H1 (cell line): Measurements from ENCODE around the gene ABL1. TPM values are rescaled to one million over a fixed set of nuclear protein-coding genes. Genes with fewer than 3 reads are reported as not detected.
A peak's percentile ranks its signal among the peaks of the same experiment; 100 is the strongest.

Source experiments
- CTCF ChIA-PET: fragments of 300-600 bp; sonication (Branson Sonifier 250); formaldehyde crosslinking; loops from one replicate; lab custom pipeline; 2021; ENCODE audit not compliant: partially characterized antibody; lab: Charles Lee
- POLR2A ChIA-PET: fragments of 300-600 bp; sonication (Branson Sonifier 250); formaldehyde crosslinking; loops from one replicate; lab custom pipeline; 2021; ENCODE audit warnings: inconsistent platforms; ENCODE audit not compliant: partially characterized antibody; lab: Charles Lee
- DNase-seq, 2 experiments: peaks; one replicate each; pipeline versions ENCODE4 v3.0.0 to v3.0.0-alpha.2; 2010 to 2022; ENCODE audit warnings: low spot score in 2 of 2, low read depth in 1 of 2, mixed read lengths in 1 of 2
- FAIRE-seq: peaks from 2 replicates; lab custom pipeline; 2011; peaks lifted over from hg19 to GRCh38; lab: Jason Lieb, UNC
- H2AFZ ChIP-seq: 2 replicates; pipeline ENCODE4 v1.8.1; 2012; ENCODE audit warnings: low read length, inconsistent platforms
- H2AK5ac ChIP-seq: 2 replicates; pipeline ENCODE4 v1.6.1; 2013; ENCODE audit warnings: low read depth, low read length
- H2BK120ac ChIP-seq: replicated peaks from 2 replicates; pipeline ENCODE3; 2013; ENCODE audit warnings: low read depth, low read length, inconsistent platforms
- H2BK12ac ChIP-seq: 2 replicates; pipeline ENCODE4 v1.6.1; 2013; ENCODE audit warnings: low read depth, low read length
- H2BK15ac ChIP-seq: 2 replicates; pipeline ENCODE4 v1.6.1; 2013; ENCODE audit warnings: low read length
- H2BK20ac ChIP-seq: 2 replicates; pipeline ENCODE4 v1.6.1; 2013; ENCODE audit warnings: low read length
- H2BK5ac ChIP-seq: 2 replicates; pipeline ENCODE4 v1.6.1; 2013; ENCODE audit warnings: low read depth, low read length
- H3K14ac ChIP-seq: 2 replicates; pipeline ENCODE4 v1.6.1; 2013; ENCODE audit warnings: inconsistent platforms; ENCODE audit not compliant: insufficient read length
- H3K18ac ChIP-seq: 2 replicates; pipeline ENCODE4 v1.6.1; 2013; ENCODE audit warnings: low read length; ENCODE audit errors: extremely low read depth
- H3K23ac ChIP-seq: 2 replicates; pipeline ENCODE4 v1.6.1; 2013; ENCODE audit warnings: inconsistent platforms; ENCODE audit not compliant: insufficient read length
- H3K23me2 ChIP-seq: 2 replicates; pipeline ENCODE4 v1.6.1; 2013; ENCODE audit warnings: low read depth, low read length
- H3K27ac ChIP-seq: 2 replicates; pipeline ENCODE4 v1.6.1; 2011; ENCODE audit warnings: low read depth, low read length, inconsistent platforms
- H3K27me3 ChIP-seq, 4 experiments: replicated peaks in 1 of 4; 1 replicate in 1 of 4; 2 replicates in 3 of 4; pipeline versions ENCODE4 v1.6.1 to v1.8.1; 2011 to 2013; ENCODE audit warnings: low read length in 3 of 4, mild to moderate bottlenecking in 3 of 4, inconsistent platforms in 2 of 4, mixed read lengths in 2 of 4, moderate library complexity in 1 of 4; ENCODE audit not compliant: control insufficient read depth in 3 of 4, insufficient read depth in 3 of 4; ENCODE audit errors: extremely low read depth in 1 of 4
- H3K36me3 ChIP-seq, 4 experiments: 2 replicates each; pipeline versions ENCODE4 v1.6.1 to v1.8.1; 2011 to 2013; ENCODE audit warnings: mild to moderate bottlenecking in 4 of 4, low read length in 3 of 4, moderate library complexity in 2 of 4, control low read depth in 1 of 4, inconsistent platforms in 1 of 4; ENCODE audit not compliant: insufficient read depth in 4 of 4, control insufficient read depth in 2 of 4
- H3K4ac ChIP-seq: replicated peaks from 2 replicates; pipeline ENCODE3; 2013; ENCODE audit warnings: low read length, low read depth, mixed read lengths, inconsistent platforms; ENCODE audit not compliant: insufficient read length
- H3K4me1 ChIP-seq, 4 experiments: replicated peaks in 1 of 4; 1 replicate in 1 of 4; 2 replicates in 3 of 4; pipeline versions ENCODE4 v1.6.1 to v1.8.1; 2011 to 2013; ENCODE audit warnings: low read length in 3 of 4, inconsistent platforms in 2 of 4, mixed read lengths in 1 of 4; ENCODE audit not compliant: insufficient read depth in 4 of 4, control insufficient read depth in 3 of 4
- H3K4me2 ChIP-seq, 2 experiments: 2 replicates each; pipeline versions ENCODE4 v1.6.1 to v1.8.1; 2011 to 2013; ENCODE audit warnings: low read depth in 2 of 2, low read length in 2 of 2, control low read depth in 1 of 2, inconsistent platforms in 1 of 2, mild to moderate bottlenecking in 1 of 2; ENCODE audit not compliant: insufficient read depth in 1 of 2
- H3K4me3 ChIP-seq, 4 experiments: fragments of 200-600, 300-600 bp in 1 of 4; sonication (generic), shearing (Covaris generic), sonication (Bioruptor Twin) in 1 of 4; 2 replicates each; pipeline versions ENCODE4 v1.5.1 to v1.8.1; 2011 to 2016; ENCODE audit warnings: low read length in 4 of 4, low read depth in 3 of 4, control low read depth in 2 of 4, inconsistent platforms in 2 of 4, mild to moderate bottlenecking in 2 of 4, mixed read lengths in 1 of 4, moderate library complexity in 1 of 4; ENCODE audit not compliant: insufficient read depth in 2 of 4; ENCODE audit errors: extremely low read depth in 1 of 4
- H3K56ac ChIP-seq: replicated peaks from 2 replicates; pipeline ENCODE3; 2013; ENCODE audit warnings: low read depth, mild to moderate bottlenecking, mixed read lengths, low read length, inconsistent platforms; ENCODE audit not compliant: insufficient read length
- H3K79me1 ChIP-seq: 2 replicates; pipeline ENCODE4 v1.6.1; 2013; ENCODE audit warnings: low read depth, low read length, control low read depth
- H3K79me2 ChIP-seq, 2 experiments: 2 replicates each; pipeline versions ENCODE4 v1.6.1 to v1.8.1; 2012 to 2013; ENCODE audit warnings: low read length in 2 of 2, mild to moderate bottlenecking in 2 of 2, inconsistent platforms in 1 of 2; ENCODE audit not compliant: insufficient read depth in 2 of 2, control insufficient read depth in 1 of 2
- H3K9ac ChIP-seq, 4 experiments: replicated peaks in 1 of 4; 1 replicate in 1 of 4; 2 replicates in 3 of 4; pipeline versions ENCODE4 v1.6.1 to v1.8.1; 2011 to 2013; ENCODE audit warnings: low read depth in 3 of 4, low read length in 3 of 4, control low read depth in 2 of 4, mild to moderate bottlenecking in 2 of 4, moderate library complexity in 2 of 4, inconsistent platforms in 1 of 4; ENCODE audit errors: extremely low read depth in 1 of 4
- H3K9me3 ChIP-seq, 2 experiments: 2 replicates each; pipeline versions ENCODE4 v1.6.1 to v1.8.1; 2012 to 2013; ENCODE audit warnings: mild to moderate bottlenecking in 2 of 2, moderate library complexity in 2 of 2, control low read depth in 1 of 2, inconsistent platforms in 1 of 2, low read depth in 1 of 2, low read length in 1 of 2, mixed read lengths in 1 of 2; ENCODE audit not compliant: insufficient read depth in 2 of 2
- H4K20me1 ChIP-seq, 2 experiments: replicated peaks in 1 of 2; 2 replicates each; pipeline versions ENCODE3 to v1.8.1; 2011 to 2013; ENCODE audit warnings: inconsistent platforms in 2 of 2, low read length in 2 of 2, mild to moderate bottlenecking in 1 of 2; ENCODE audit not compliant: insufficient read depth in 2 of 2, control insufficient read depth in 1 of 2
- H4K5ac ChIP-seq: 2 replicates; pipeline ENCODE4 v1.6.1; 2013; ENCODE audit warnings: low read length, low read depth, mixed read lengths, inconsistent platforms; ENCODE audit not compliant: insufficient read length
- H4K8ac ChIP-seq: 2 replicates; pipeline ENCODE4 v1.8.0; 2013; ENCODE audit warnings: mild to moderate bottlenecking, moderate library complexity, low read length, inconsistent platforms; ENCODE audit not compliant: insufficient read depth; ENCODE audit errors: extremely low read depth
- H4K91ac ChIP-seq: replicated peaks from 2 replicates; pipeline ENCODE3; 2013; ENCODE audit warnings: low read length, mixed read lengths, inconsistent platforms; ENCODE audit not compliant: insufficient read length
- RNF2 ChIP-seq: fragments of 200-900, 300-1000 bp; sonication (generic); IDR thresholded peaks from 2 replicates; pipeline ENCODE4 v1.7.1; 2016; ENCODE audit warnings: borderline replicate concordance, low read depth, mild to moderate bottlenecking, antibody characterized with exemption, low read length; ENCODE audit not compliant: poor library complexity, severe bottlenecking; ENCODE audit errors: missing control alignments
- WGBS, 2 experiments: shearing (Covaris generic) in 1 of 2; methylation state at CpG; one replicate each; pipeline versions ENCODE4 v1.1.6 to v1.1.7; 2013 to 2015; ENCODE audit warnings: low lambda C conversion rate in 2 of 2, mixed read lengths in 2 of 2, inconsistent platforms in 1 of 2, low coverage in 1 of 2, missing lambda C conversion rate in 1 of 2; ENCODE audit not compliant: insufficient replicate concordance in 2 of 2, insufficient coverage in 1 of 2, insufficient read length in 1 of 2; ENCODE audit errors: extremely low coverage in 1 of 2, missing lambda C conversion rate in 1 of 2; 5-methylcytosine and 5-hydroxymethylcytosine counted together
- polyA plus RNA-seq, 7 experiments: library from polyadenylated mRNA; depleted of rRNA in 3 of 7; stranded (reverse) in 5 of 7; unstranded in 2 of 7; fragments of >200 nt in 5 of 7; fragments of 200-250 nt in 2 of 7; gene quantifications; 1 replicate in 5 of 7; 2 replicates in 1 of 7; 4 replicates in 1 of 7; pipeline versions ENCODE4 v1.2.1 to v1.2.3, GENCODE V29; 2011 to 2013; ENCODE audit warnings: missing spikeins in 2 of 7, mixed read lengths in 2 of 7
- total RNA-seq: library from RNA; stranded (reverse); fragmentation: NEBNext Ultra II Directional; extraction: Animal tissue kit (Norgen Biotek cat#: 25700); gene quantifications from 2 replicates; pipeline ENCODE4 v1.2.1, GENCODE V29; 2021
- TF ChIP-seq, protein P1 (sequence below): IDR thresholded peaks from 2 replicates; pipeline ENCODE4 v1.6.1; 2012; ENCODE audit warnings: inconsistent platforms

ABL1 gene
- total and polyA plus RNA-seq, 2 of the 8 experiments (the other 6 are each of a cell fraction or from before 2014, with no cell fraction given) = 35.3 to 104 TPM

GRCh38 chr9:130924448-130924788 lies 89.4 kb downstream of the ABL1 start:
- Histone ChIP-seq H3K36me3 (no peaks in the 10 kb centered on the region), H3K27me3 (no peaks in the 10 kb centered on the region), H3K14ac (no peak overlapping the region), H3K23ac (no peak overlapping the region), H2BK15ac (no peak overlapping the region), H3K79me1 (no peaks in the 10 kb centered on the region), H4K5ac (no peak overlapping the region), H3K79me2 (no peaks in the 10 kb centered on the region), H3K9ac (no peak overlapping the region), H3K18ac (no peak overlapping the region), H4K91ac (no peak overlapping the region), H3K23me2 (no peaks in the 10 kb centered on the region), H3K4me2 (no peak overlapping the region), H2BK20ac (no peak overlapping the region), H3K56ac (no peak overlapping the region), H3K4ac (no peak overlapping the region), H2AFZ (no peak overlapping the region), H2BK120ac (no peak overlapping the region), H2BK5ac (no peak overlapping the region), H3K4me1 (peaks cover 0 to 12% (median 2%) of the 10 kb centered on the region in 4 experiments; a peak in 5 of 7 replicates), H3K9me3 (no peaks in the 10 kb centered on the region), H2AK5ac (no peak overlapping the region), H4K20me1 (no peaks in the 10 kb centered on the region), H3K27ac (no peak overlapping the region), H3K4me3 (no peak overlapping the region), H4K8ac (no peak overlapping the region), H2BK12ac (no peak overlapping the region)
- CTCF ChIA-PET = interaction anchor here (0.5 to 3.9 kb wide), 3 partner anchors 9 to 86 kb away, joined by 3 to 16 read pairs (median 14); no protein-coding TSS in a partner anchor
- 80% methylated on average over 7 of the region's 10 CpGs; no CpG with 5 or more reads in 1 of the 2 experiments for WGBS, 2 experiments
- POLR2A ChIA-PET = no interaction called here
- FAIRE-seq = no peak
- no peak for TF ChIP-seq RNF2
- TF ChIP-seq, protein P1, sequence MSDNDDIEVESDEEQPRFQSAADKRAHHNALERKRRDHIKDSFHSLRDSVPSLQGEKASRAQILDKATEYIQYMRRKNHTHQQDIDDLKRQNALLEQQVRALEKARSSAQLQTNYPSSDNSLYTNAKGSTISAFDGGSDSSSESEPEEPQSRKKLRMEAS = 0 out of 2 replicates have a peak, but pooled peaks have one; percentile 4
- no peak for DNase-seq
